NAMALWA (cell line): Measurements from ENCODE around the gene RAB11B.
"Not testable (repeated sequence)": the region's sequence is repeated elsewhere in the genome, so short reads cannot be mapped to it uniquely, and the experiment has no call there.

Source experiments
- DNase-seq: peaks from one replicate; pipeline ENCODE4 v3.0.0-alpha.2; 2015; ENCODE audit warnings: low spot score

RAB11B gene

DNA sequence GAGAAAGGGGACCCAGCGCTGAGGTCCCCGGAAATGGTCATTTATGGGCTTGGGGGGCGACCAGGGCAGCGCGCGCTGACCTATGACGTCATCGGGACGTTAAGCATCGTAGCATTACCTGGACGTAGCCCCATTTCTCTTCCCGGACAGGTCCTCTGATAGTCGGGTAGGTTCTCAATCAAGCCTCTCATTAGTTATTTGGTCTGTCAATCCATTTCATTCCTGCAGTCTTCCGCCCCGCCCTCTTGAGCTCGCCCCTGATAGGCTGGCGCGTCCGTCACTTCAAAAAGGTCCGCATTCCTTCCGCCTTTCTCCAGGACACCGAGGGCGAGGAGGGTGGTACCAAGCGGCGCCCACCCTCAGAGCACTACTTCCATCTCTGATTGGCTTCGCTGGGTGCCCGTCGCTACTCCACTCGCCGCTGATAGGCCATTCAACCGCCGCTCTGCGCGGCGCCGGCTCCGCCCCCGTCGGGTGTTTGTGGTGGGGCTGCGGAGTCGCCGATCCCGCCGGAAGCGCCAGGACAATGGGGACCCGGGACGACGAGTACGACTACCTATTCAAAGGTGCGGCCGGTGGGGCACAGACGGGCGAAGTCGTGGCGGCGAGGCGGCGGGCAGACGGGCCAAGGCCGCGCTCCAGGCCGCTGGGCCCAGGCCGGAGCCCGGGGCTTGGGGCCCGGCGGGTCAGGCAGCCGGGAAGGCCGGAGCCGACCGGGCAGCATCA, at the start of gene RAB11B:
TSS of gene RAB11B (plus strand) at position 470 of the 726 bp plus-strand sequence. CDS start at position 527, 57 bp downstream.
- DNase-seq, result peak; percentile 100

DNA sequence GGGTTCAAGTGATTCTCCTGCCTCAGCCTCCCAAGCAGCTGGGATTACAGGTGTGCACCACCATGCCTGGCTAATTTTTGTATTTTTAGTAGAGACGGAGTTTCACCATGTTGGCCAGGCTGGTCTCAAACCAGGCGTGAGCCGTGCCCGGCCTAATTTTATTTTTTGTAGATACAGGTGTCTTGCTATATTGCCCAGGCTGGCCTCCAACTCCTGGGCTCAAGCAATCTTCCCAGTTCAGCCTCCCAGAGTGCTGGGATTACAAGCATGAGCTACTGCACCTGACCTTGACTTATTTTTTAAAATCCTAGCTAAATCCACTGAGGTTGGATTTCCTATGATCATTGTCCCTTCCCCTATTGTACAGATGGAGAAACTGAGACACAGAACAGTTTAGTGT, 48.7 kb upstream of the RAB11B start:
- DNase-seq, result not testable (repeated sequence)

DNA sequence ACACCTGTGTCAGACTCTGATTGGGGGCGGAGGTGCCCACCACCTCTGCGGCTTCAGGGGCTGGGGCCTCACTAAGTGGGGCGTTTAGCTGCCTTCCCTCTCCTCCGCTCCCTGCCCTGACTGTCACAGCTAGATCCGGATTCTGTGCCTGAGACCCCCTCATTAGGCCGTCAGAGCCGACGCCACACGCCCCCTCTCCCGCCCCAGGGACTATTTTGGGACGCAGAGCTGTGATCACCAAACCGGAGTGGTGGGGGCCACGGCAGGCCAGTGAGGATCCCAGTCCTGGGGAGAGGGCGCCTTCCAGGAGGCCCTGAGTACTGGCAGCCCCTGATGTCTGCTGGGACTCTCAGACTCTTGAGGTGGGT, 47.9 kb upstream of the RAB11B start:
- no peak for DNase-seq

DNA sequence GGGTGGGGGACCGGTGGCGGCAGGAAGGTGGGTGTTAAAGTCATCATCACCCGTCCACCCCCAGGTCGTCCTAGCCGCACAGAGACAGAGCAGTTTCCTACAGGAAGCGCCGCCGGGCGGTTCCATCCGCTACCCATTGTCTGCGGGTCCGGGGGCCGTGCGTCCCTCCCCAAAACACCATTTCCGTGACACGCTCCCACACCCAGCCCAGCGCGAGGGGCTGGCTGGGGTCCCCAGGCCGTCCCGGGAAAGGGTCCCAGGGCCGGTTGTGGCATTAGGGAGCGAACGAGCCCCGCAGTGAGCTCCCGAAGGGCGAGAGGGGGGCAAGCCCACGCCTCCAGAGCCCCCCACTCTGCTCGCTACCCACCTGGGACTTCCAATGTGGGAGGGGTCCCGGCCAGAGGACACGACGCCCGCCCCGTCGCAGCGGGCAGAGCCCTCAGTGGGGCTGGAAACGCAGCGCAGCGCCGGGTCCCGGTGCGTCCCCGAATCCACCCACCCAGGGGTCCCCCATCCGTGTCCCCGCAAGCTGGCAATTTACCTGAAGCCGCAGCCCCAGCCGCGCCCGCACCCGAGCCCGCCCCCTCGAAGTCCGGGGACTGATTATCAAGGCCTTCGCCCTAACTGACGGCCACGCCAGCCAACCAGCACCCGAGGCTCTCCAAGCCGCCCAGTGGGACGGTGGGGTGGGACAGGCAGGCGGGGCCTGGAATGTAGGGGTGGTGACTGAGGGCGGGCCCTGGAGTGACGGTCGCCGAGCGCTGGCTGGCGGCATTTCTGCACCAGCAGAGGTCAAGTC, 47.3 kb upstream of the RAB11B start, which contains the start of gene KANK3:
TSS of gene KANK3 (minus strand) at position 579 of the 799 bp plus-strand sequence. CDS start 5,434 bp downstream, outside the sequence.
- DNase-seq, result peak; percentile 95

DNA sequence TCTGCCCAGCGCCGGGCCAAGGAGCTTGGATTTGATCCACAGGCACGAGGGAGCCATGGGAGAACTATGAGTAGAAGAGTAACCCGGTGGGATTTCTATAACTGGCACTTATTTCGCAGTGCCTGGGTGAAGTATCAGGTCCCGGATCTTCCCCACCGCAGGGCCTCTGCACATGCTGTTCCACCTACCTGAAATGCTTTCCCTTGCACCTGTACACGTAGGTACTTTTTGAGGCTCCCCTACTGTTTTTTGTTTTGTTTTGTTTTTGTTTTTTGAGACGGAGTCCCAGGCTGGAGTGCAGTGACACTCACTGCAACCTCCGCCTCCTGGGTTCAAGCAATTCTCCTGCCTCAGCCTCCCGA, 46.7 kb upstream of the RAB11B start:
- DNase-seq, result no peak

DNA sequence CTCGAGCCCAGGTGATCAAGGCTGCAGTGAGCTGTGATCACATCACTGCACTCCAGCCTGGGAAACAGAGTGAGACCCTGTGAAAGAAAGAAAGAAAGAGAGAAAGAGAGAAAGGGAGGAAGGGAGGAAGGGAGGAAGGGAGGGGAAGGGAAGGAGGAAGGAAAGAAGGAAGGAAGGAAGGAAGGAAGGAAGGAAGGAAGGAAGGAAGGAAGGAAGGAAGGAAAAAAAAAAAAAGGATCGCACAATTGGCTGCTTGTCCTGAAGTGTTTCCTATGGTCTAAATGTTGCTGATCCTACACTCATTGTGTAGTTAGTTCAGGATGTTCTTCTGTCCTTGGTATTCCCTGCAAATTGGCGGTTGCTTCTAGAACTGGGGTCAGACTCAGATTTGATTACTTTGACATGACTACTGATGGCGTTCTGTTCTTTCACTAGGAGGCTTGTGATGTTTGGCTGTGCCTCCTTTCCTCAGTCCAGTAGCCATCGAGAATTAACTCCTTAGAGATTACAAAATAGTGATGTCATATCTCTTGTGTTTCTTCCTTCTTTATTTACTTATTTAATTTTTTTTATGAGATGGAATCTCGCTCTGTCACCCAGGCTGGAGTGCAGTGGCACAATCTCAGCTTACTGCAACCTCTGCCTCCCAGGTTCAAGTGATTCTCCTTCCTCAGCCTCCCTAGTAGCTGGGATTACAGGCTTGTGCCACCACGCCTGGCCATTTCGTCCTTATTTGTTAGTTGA, 40.4 kb upstream of the RAB11B start:
- DNase-seq, result not testable (repeated sequence)

DNA sequence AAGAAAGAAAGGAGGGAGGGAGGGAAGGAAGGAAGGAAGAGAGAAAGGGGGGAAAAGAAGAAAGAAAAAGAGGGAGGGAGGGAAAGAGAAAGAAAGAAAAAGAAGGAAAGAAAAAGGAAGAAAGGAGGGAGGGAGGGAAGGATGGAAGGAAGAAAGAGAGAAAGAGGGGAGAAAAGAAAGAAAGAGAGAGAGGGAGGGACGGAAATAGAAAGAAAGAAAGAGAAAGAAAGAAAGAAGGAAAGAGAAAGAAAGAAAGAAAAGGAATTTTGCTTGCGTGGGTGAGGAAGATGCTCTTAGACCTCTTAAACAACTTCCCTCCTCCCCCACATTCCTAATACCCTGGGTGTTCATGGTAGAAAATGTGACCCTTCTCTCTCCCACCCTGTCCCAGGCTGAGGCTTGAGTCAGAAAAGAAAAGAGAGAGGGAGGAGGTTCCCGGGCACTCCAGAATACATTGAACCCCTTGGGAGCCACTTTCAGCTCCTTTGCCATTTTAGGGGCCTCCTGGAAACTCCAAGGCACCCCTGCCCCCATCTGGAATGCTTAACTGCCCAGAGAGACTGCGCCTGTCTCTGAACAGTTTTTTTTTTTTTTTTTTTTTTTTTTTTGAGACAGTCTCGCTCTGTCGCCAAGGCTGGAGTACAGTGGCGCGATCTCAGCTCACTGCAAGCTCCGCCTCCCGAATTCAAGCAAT, 37.9 kb upstream of the RAB11B start:
- no peak for DNase-seq

DNA sequence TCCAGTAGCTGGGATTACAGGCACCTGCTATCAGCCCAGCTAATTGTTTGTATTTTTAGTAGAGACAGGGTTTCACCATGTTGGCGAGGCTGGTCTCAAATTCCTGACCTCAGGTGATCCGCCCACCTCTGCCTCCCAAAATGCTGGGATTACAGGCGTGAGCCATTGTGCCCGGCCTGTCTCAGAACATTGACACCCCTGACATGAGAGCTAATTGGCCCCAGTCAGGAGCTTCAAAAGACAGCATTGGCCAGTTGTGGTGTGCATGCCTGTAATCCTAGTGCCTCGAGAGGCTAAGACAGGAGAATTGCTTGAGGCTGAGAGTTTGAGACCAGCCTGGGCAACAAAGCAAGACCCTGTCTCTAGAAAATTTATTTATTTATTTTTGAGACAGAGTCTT, 37.3 kb upstream of the RAB11B start:
- DNase-seq, result not testable (repeated sequence)

DNA sequence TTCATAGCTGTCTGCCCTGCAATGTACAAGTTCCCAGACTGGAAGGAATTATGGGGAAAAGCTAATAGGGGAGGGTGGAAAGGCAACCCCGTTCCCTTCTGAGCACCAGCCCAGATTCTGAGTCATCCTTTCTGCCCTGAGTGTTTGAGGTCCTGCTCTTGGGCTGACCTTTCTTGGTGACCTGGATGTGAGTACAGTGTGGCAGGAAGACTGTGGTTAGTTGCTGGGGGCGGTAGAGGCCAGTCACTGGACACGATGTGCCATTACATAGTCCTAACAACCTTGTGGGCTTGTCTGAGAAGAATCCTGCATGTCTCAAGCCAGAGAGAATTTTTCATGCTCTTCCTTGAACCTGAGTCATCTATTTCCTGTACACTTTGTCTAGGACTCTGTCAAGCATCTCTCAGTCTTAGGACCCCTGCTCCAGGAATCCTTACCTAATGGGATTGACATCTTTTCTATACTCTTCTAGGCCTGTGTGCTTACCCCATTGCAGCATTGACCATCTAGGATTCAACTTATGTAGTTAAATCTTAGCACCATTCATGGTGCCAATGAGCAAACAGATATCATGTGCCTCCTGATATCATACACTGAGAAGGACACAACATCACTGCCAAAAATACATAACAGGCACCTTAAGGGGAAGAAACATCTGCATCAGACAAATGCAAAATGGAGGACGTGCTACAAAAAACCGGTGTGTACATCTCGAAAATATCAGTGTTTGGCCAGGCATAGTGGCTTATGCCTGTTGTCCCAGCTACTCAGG, 34.3 kb upstream of the RAB11B start:
- DNase-seq, result no peak

DNA sequence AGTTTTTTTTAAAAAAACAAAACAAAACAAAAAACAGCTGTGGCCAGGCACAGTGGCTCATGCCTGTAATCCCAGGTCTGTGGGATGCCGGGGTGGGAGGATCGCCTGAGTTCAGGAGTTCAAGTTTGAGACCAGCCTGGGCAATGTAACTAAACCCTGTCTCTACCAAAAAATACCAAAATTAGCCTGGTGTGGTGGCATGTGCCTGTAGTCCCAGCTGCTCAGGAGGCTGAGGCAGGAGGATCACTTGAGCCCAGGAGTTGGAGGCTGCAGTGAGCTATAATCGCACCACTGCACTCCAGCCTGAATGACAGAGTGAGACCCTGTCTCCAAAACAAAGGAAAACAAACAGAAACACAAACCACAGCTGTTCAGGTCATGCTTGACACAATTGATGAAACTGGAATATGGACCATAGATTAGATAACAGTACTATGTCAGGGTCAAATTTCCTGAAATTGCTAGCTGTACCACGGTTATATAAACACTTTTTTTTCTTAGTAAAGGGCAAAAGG, 33.1 kb upstream of the RAB11B start:
- DNase-seq, result peak; percentile 29

DNA sequence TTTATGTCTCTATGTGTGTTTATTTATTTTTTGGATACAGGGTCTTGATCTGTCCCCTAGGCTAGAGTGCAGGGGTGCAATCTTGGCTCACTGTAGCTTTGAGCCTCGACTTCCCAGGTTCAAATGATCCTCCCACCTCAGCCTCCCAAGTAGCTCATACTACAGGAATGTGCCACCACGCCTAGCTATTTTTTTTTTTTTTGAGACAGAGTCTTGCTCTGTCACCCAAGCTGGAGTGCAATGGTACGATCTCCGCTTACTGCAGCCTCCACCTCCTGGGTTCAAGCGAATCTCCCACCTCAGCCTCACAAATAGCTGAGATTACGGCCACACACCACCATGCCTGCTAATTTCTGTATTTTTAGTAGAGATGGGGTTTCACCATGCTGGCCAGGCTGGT, 31.2 kb upstream of the RAB11B start:
- no peak for DNase-seq

DNA sequence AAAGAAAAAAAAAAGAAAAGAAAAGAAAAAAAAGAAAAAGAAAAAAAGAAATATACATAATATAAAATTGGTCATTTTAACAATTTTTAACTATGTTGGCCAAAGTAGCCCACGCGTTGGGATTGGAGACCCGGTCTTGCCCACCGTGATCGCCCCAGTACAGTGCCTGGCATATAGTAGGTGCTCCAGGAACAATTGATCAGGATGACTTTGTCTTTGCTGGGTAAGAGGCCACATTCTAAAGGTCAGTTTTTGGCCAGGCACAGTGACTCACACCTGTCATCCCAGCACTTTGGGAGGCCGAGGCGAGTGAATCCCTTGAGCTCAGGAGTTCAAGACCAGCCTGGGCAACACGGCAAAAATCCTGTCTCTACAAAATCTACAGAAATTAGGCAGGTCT, 30.0 kb upstream of the RAB11B start:
- DNase-seq, result no peak

DNA sequence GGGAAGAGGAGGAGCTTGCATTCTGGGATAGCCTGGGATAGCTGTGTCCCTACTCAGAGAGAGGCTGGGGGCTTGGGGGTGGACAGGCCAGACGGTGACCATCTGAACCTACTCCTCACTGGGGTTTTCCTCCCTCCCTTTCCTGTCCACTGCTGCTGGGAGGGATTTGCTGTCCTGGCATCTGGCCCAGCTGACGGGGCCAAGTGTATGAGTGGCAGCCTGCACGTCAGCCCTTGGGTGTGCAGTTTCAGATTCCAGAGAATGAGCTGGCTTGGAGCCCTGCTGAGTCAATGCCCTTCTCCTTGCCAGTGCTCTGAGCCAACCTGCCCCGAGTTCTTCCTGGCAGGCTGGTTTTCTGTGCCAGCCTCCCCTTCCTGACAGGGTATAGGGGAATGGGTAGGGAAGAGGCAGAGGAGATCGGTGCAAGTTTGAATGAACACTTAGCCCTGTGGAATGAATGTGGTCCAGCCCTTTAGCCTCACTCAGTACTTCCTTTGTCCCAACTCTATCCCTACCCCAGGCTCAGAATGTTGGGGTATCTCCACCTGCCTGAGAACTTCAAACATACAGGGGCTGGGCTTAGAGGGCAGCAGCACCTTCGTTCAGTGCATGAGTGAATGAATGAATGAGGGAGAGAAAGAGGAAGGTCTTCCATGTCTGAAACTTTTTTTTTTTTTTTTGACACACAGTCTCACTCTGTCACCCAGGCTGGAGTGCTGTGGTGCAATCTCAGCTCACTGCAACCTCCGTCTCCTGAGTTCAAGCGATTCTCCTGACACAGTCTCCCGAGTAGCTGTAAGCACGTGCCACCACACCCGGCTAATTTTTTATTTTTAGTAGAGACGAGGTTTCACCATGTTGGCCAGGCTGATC, 28.0 kb upstream of the RAB11B start:
- no peak for DNase-seq

DNA sequence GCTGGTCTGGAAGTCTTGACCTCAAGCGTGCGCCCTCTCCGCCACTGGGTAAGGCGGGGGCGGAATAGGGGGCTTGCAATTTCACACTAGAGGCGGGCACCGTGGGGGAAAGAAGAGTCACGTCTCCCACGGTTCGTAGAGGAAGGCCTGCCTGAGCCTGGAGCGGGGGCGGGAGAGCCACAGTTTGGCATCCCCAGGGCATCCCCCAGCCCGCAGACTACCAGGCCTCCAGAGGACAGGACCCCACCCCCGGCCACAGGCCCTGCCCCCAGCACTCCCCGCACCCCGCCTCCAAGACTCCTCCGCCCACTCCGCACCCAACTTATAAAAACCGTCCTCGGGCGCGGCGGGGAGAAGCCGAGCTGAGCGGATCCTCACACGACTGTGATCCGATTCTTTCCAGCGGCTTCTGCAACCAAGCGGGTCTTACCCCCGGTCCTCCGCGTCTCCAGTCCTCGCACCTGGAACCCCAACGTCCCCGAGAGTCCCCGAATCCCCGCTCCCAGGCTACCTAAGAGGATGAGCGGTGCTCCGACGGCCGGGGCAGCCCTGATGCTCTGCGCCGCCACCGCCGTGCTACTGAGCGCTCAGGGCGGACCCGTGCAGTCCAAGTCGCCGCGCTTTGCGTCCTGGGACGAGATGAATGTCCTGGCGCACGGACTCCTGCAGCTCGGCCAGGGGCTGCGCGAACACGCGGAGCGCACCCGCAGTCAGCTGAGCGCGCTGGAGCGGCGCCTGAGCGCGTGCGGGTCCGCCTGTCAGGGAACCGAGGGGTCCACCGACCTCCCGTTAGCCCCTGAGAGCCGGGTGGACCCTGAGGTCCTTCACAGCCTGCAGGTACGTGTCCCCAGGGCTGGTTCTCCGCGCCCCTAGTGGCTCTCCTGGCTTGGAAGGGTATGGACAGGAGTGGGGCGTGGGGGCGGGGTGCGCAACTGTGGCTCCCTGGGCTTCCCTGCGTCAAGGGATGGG, 26.1 kb upstream of the RAB11B start, which contains the start of gene ANGPTL4:
TSS of gene ANGPTL4 (plus strand) at position 353 of the 969 bp plus-strand sequence. CDS start at position 520, 167 bp downstream.
- no peak for DNase-seq

DNA sequence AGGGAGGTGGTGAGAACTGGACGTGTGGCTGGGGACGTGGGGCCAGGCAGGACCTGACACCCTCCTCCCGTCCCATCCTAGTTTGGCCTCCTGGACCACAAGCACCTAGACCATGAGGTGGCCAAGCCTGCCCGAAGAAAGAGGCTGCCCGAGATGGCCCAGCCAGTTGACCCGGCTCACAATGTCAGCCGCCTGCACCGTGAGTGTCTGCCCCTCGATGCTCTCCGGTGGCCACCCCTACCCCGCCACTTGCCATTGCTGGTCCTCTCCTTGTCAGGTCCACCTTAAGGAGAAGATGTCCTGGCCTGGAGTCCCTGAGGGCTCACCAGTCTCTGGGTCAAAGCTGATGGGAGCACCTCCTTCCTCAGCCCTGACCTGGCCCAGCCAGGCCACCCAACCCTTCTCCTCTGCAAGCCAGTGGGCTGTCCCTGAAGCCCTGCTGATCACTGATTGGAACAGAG, 24.0 kb upstream of the RAB11B start:
- no peak for DNase-seq

DNA sequence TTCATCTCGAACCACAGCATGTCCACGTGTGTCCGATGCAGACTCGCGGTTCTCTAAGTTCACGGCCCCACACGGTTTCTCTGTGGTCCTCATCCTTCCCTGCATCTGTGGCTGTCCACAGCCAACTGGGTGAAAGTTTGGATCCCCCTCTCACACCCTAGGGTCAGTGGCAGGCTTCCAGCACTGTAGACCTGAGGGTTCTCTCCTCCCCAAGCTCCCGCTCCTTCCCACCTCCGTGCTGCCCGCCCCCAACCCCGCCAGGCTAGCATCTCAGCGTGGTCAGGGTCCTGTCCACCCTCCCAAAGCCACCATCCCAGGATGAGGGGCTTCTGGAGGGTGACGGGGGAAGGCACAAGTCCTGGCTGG, 23.2 kb upstream of the RAB11B start:
- DNase-seq, result no peak

DNA sequence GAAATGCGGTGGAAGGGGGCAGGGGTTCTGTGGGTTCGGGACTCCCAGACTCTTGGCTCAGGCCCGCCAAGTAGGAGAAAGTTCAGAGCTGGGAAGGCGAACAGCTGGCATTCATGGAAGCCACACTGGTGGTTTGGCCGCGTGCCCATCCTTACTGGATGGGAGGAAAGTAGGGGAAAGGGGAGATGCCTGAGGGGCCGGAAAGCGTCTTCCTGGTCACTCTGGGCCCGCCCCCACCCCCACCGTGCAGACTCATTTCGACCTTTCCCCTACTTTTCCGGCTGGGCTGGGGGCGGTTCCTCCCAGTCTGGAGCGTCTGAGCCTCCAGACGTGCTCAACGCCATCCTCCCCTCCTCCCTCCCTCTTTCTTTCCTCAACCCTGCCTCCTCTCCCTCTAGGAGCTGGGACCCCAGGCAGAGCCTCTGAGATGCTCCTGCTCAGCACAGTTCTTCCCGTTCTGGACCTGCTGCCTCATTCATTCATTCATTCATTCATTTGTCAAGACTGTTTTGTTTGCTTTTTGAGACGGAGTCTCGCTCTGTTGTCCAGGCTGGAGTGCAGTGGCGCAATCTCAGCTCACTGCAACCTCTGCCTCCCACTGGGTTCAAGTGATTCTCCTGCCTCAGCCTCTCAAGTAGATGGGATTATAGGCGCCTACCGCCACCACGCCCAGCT, 22.7 kb upstream of the RAB11B start:
- DNase-seq, result no peak
